ENCODE results near the gene CD40. TPM values are rescaled to one million over a fixed set of nuclear protein-coding genes. Genes with fewer than 3 reads are reported as not detected.

Gene CD40
- total and polyA plus RNA-seq, 2 of the 8 experiments (the other 6 are each of a cell fraction or from before 2014, with no cell fraction given): 14.5 to 18.8 TPM

GRCh38 chr20:46126440-46127056 lies 8.4 kb downstream of the CD40 start (continued):
- TF ChIP-seq CHD7 (IDR thresholded peaks at IDR 0.05; ENCODE audit: insufficient replicate concordance, low read length) (no peak), TAF7 (optimal IDR thresholded peaks at IDR 0.05; ENCODE audit: borderline replicate concordance, low read depth, low read length) (no peak), CHD2 (IDR thresholded peaks at IDR 0.05; ENCODE audit: low read length) (no peak), KDM5A (IDR thresholded peaks at IDR 0.05; ENCODE audit: low read length) (no peak), SIN3A (conservative IDR thresholded peaks at IDR 0.05 in 1 of 2, IDR thresholded peaks at IDR 0.05 in 1 of 2; ENCODE audit: low read depth in 1 of 2, low read length in 2 of 2) (no peak), POLR2A (IDR thresholded peaks at IDR 0.05; ENCODE audit: control extremely low read depth in 1 of 2, low read depth in 2 of 2, low read length in 2 of 2) (no peak), JUND (IDR thresholded peaks at IDR 0.05; ENCODE audit: low read length) (no peak), YY1 (IDR thresholded peaks at IDR 0.05; ENCODE audit: low read depth, low read length) (no peak), E2F6 (IDR thresholded peaks at IDR 0.05) (no peak), CEBPB (IDR thresholded peaks at IDR 0.05; ENCODE audit: low read depth, low read length) (no peak)
- TF ChIP-seq, protein P1, sequence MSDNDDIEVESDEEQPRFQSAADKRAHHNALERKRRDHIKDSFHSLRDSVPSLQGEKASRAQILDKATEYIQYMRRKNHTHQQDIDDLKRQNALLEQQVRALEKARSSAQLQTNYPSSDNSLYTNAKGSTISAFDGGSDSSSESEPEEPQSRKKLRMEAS (IDR thresholded peaks at IDR 0.05): no peak

Data from H1 (cell line).